ENCODE data around the gene HDAC4.

DNA sequence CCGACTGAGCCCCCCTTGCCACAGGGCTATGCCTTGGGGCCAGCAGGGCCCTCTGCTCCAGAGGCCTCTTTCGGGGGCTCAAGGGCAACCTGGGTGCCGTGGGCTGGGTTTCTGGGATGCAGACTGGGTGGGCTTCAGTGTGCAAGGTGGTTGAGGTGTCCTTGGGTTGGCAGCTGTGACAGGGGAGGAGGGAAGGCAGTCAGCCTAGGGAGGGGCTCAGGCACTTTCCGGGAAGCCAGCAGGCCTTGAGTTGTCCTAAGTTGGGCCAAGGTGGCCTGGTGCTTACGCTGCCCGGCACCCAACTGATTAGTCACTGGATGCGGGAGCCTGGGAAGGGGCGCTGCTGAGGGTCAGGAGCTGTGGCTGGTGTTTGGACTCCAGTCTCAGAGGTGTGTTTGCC lies 353.4 kb downstream of the HDAC4 start:
- TF ChIP-seq, protein P1, sequence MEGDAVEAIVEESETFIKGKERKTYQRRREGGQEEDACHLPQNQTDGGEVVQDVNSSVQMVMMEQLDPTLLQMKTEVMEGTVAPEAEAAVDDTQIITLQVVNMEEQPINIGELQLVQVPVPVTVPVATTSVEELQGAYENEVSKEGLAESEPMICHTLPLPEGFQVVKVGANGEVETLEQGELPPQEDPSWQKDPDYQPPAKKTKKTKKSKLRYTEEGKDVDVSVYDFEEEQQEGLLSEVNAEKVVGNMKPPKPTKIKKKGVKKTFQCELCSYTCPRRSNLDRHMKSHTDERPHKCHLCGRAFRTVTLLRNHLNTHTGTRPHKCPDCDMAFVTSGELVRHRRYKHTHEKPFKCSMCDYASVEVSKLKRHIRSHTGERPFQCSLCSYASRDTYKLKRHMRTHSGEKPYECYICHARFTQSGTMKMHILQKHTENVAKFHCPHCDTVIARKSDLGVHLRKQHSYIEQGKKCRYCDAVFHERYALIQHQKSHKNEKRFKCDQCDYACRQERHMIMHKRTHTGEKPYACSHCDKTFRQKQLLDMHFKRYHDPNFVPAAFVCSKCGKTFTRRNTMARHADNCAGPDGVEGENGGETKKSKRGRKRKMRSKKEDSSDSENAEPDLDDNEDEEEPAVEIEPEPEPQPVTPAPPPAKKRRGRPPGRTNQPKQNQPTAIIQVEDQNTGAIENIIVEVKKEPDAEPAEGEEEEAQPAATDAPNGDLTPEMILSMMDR (conservative IDR thresholded peaks at IDR 0.05; ENCODE audit: low read depth, low read length): no peak
- TF ChIP-seq RCOR1 (IDR thresholded peaks at IDR 0.05; ENCODE audit: insufficient replicate concordance, low read length) (no peak), MAZ (IDR thresholded peaks at IDR 0.05; ENCODE audit: borderline replicate concordance, low read depth, low read length) (no peak), FOS (IDR thresholded peaks at IDR 0.05; ENCODE audit: low read depth, low read length) (no peak)

Data from IMR-90 (cell line).